Kidney (tissue), 14 donors: ENCODE measurements around the gene SNRPN. TPM values are rescaled to one million over a fixed set of nuclear protein-coding genes. Genes with fewer than 3 reads are reported as not detected.

Source experiments
- DNase-seq, 5 donors: peaks; one replicate each; pipeline ENCODE4 v3.0.0-alpha.2; 2013 to 2020
- FAIRE-seq: peaks from 2 replicates; lab custom pipeline; 2012; peaks lifted over from hg19 to GRCh38; lab: Jason Lieb, UNC
- H3K27ac ChIP-seq, 2 donors: one replicate each; pipeline ENCODE4 v1.7.0; 2013; ENCODE audit warnings: low read depth in 2 of 2, low read length in 2 of 2, inconsistent platforms in 1 of 2
- H3K27me3 ChIP-seq: one replicate; pipeline ENCODE4 v1.7.1; 2013; ENCODE audit warnings: low read length, inconsistent platforms; ENCODE audit not compliant: control insufficient read depth, insufficient read depth
- H3K36me3 ChIP-seq, 3 donors: one replicate each; pipeline versions ENCODE4 v1.7.0 to v1.7.1; 2013; ENCODE audit warnings: low read length in 3 of 3, control low read depth in 1 of 3, inconsistent platforms in 1 of 3; ENCODE audit not compliant: insufficient read depth in 3 of 3, control insufficient read depth in 2 of 3
- H3K4me1 ChIP-seq, 3 donors: one replicate each; pipeline versions ENCODE4 v1.7.0 to v1.7.1; 2013; ENCODE audit warnings: low read length in 3 of 3, inconsistent platforms in 1 of 3, low read depth in 1 of 3; ENCODE audit not compliant: control insufficient read depth in 2 of 3, insufficient read depth in 2 of 3
- H3K4me3 ChIP-seq, 3 donors: one replicate each; pipeline versions ENCODE4 v1.7.0 to v1.8.1; 2013; ENCODE audit warnings: low read length in 3 of 3, control low read depth in 1 of 3, inconsistent platforms in 1 of 3
- H3K9ac ChIP-seq, 3 donors: one replicate each; pipeline versions ENCODE4 v1.7.0 to v1.7.1; 2013; ENCODE audit warnings: low read length in 3 of 3, control low read depth in 1 of 3, inconsistent platforms in 1 of 3
- H3K9me3 ChIP-seq, 3 donors: one replicate each; pipeline versions ENCODE4 v1.7.0 to v1.7.1; 2013; ENCODE audit warnings: low read length in 3 of 3, control low read depth in 1 of 3, inconsistent platforms in 1 of 3; ENCODE audit not compliant: control insufficient read depth in 2 of 3, insufficient read depth in 1 of 3
- CTCF ChIP-seq: IDR thresholded peaks from 3 replicates; pipeline ENCODE4 v1.5.1; 2012; ENCODE audit warnings: mild to moderate bottlenecking, moderate library complexity, borderline replicate concordance; ENCODE audit not compliant: insufficient read depth; ENCODE audit errors: extremely low read depth
- intact Hi-C: fragments of 100-400 bp; cut with DNase I; formaldehyde crosslinking; loops from one replicate; pipeline ENCODE4 v1.11.1; 2022
- polyA plus RNA-seq: library from polyadenylated mRNA; stranded (reverse); fragments of 350-450 nt; fragmentation: Illumina TruSeq; extraction: RNeasy Lipid Tissue Mini Kit (QIAGEN cat#74804); gene quantifications from one replicate; pipeline ENCODE4 v1.2.3, GENCODE V29; 2014; ENCODE audit warnings: low read depth, low replicate concordance; ENCODE audit not compliant: insufficient read depth
- total RNA-seq: library from RNA; stranded (reverse); fragmentation: NEBNext Ultra II Directional; extraction: Animal tissue kit (Norgen Biotek cat#: 25700); gene quantifications from one replicate; pipeline ENCODE4 v1.2.1, GENCODE V29; 2021
- donor health status: control.
- donor health status: control.
- donor health status: control.
- donor health status: control.
- donor health status: control.
- donor health status: DM: yes; HTN: yes; CAD: no.
- donor health status: Normal renal cell carcinoma (clear cell type).

SNRPN gene
- total and polyA plus RNA-seq, 2 donors from 2014 or later: 134 to 411 TPM

GRCh38 chr15:24957691-24958090 lies 2.9 kb downstream of the SNRPN start:
- H3K4me1 ChIP-seq: no peaks in the 10 kb centered on the region
- intact Hi-C loops: no loop called here
- H3K9ac ChIP-seq: no peak overlapping the region
- no peaks in the 10 kb centered on the region for H3K36me3 ChIP-seq
- peak overlapping the region in 1 of 3 donors; percentile 0 for H3K4me3 ChIP-seq
- no peak for TF ChIP-seq CTCF
- no peaks in the 10 kb centered on the region for H3K27me3 ChIP-seq
- no peaks in the 10 kb centered on the region for H3K9me3 ChIP-seq
- DNase-seq (no peak), FAIRE-seq (no peak)
- H3K27ac ChIP-seq: no peak overlapping the region

- Histone ChIP-seq H3K27me3 (no peaks in the 10 kb centered on the region), H3K36me3 (peaks cover 0 to 3% (median 2%) of the 10 kb centered on the region in 3 donors), H3K4me1 (no peaks in the 10 kb centered on the region), H3K9ac (no peak overlapping the region), H3K27ac (no peak overlapping the region), H3K4me3 (no peak overlapping the region), H3K9me3 (peaks cover 0 to 2% (median 0%) of the 10 kb centered on the region in 3 donors)
- intact Hi-C loops: no loop called here
- TF ChIP-seq CTCF: no peak
- DNase-seq (no peak), FAIRE-seq (no peak)
These were observed 7.2 kb downstream of the SNRPN start for GRCh38 chr15:24961967-24962366.

- H3K36me3 ChIP-seq: peaks cover 0 to 3% (median 2%) of the 10 kb centered on the region in 3 donors
- no peak overlapping the region for H3K27ac ChIP-seq
- H3K9me3 ChIP-seq: peaks cover 0 to 2% (median 0%) of the 10 kb centered on the region in 3 donors
- FAIRE-seq (no peak), DNase-seq (no peak)
- TF ChIP-seq CTCF: no peak
- H3K27me3 ChIP-seq: no peaks in the 10 kb centered on the region
- no peak overlapping the region for H3K4me3 ChIP-seq
- no peaks in the 10 kb centered on the region for H3K4me1 ChIP-seq
- intact Hi-C loops: no loop called here
- H3K9ac ChIP-seq: no peak overlapping the region
These were observed 8.1 kb downstream of the SNRPN start for GRCh38 chr15:24962880-24963279.
